Measurements from ENCODE around the gene NSUN2. TPM values are rescaled to one million over a fixed set of nuclear protein-coding genes. Genes with fewer than 3 reads are reported as not detected.

The NSUN2 gene
- total and polyA plus RNA-seq, 12 donors, result 21.3 to 66.8 (median 40.2) TPM

DNA sequence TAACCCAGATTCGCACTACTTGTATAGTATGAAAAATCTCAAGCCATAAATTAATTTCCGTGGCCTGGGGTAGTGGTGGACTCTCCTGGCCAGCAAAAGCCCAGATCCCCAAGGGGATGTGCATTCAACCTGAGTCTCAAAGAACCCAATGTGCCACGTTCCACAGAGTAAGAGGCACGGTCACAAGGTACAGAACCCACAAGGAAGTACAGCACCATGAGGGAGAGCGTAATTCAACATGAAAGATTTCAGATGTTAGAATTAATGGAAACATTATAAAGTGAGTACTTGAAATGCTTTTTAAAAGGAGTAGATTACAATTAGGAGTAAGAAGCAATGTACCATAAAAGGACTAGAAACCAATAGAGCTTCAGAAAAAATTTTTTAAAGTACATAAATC, 23.8 kb upstream of the NSUN2 start:
- Histone ChIP-seq H3K27ac (no peak overlapping the region), H3K36me3 (replicated peaks in 1 of 2) (no peaks in the 10 kb centered on the region), H3K4me1 (replicated peaks in 1 of 2) (no peaks in the 10 kb centered on the region), H3K4me3 (no peak overlapping the region), H3K27me3 (no peaks in the 10 kb centered on the region), H3K9me3 (replicated peaks in 1 of 3) (peaks cover 0 to 11% (median 0%) of the 10 kb centered on the region in 3 donors)
- 90 to 100% (median 98%) methylated on average over 5 of the region's 5 CpGs for WGBS, 4 donors
- DNase-seq, result no peak
- TF ChIP-seq POLR2A (IDR thresholded peaks at IDR 0.05) (no peak), CTCF (IDR thresholded peaks at IDR 0.05) (no peak)
- intact Hi-C loops (cut with DNase I), result no loop called here

DNA sequence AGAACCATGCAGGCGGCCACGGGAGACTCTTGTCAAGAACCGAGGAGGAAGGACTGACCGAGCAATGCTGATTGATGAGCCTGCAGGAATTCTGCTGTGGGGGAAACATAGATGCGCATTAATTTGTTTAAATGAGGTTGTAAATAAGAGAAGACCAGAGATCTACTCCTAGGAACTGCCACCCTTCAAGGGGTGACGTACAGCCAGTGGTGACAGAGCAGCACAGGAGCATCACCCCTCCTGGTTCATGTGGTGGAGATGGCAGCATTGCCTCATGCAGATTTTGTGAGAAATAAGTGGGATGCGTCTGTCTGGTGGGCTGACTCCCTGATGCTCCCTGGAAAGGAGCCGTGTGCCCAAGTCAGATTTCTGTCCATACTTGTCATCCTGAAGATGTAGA, 22.6 kb upstream of the NSUN2 start:
- Histone ChIP-seq H3K36me3 (replicated peaks in 1 of 2) (no peaks in the 10 kb centered on the region), H3K27me3 (no peaks in the 10 kb centered on the region), H3K27ac (no peak overlapping the region), H3K4me3 (no peak overlapping the region), H3K9me3 (replicated peaks in 1 of 3) (peaks cover 0 to 11% (median 0%) of the 10 kb centered on the region in 3 donors), H3K4me1 (replicated peaks in 1 of 2) (no peaks in the 10 kb centered on the region)
- TF ChIP-seq CTCF (IDR thresholded peaks at IDR 0.05) (no peak), POLR2A (IDR thresholded peaks at IDR 0.05) (no peak)
- DNase-seq, result no peak
- WGBS, 4 donors, result 97 to 98% (median 97%) methylated on average over 8 of the region's 8 CpGs
- intact Hi-C loops (cut with DNase I), result no loop called here

DNA sequence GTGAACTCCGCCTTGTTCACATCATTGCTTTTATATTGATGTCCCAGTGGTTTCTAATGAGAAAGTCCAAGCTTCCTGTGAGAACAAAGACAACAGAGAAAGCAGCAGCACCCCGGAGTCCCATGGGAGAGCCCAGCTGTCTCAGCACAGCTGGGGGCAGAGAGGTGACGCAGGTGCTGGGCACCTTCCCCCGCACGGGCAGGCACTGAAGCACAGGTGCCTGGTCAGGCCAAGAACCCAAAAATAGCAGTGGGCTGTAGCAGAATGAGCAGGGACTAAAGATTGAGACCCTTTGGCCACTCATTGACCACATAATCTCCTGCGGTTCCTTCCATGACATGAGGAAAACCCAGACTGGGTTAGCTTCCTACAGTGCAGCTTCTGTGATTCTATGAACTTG, 19.2 kb upstream of the NSUN2 start:
- H3K9me3 ChIP-seq (replicated peaks in 1 of 3), result peaks cover 0 to 9% (median 0%) of the 10 kb centered on the region in 3 donors
- WGBS, 4 donors, result 79 to 96% (median 90%) methylated on average over 5 to 6 of the region's 6 CpGs
- intact Hi-C loops (cut with DNase I), result no loop called here
- no peaks in the 10 kb centered on the region for H3K27me3 ChIP-seq
- no peak overlapping the region for H3K27ac ChIP-seq
- H3K4me3 ChIP-seq, result no peak overlapping the region
- no peaks in the 10 kb centered on the region for H3K36me3 ChIP-seq (replicated peaks in 1 of 2)
- no peak for TF ChIP-seq CTCF (IDR thresholded peaks at IDR 0.05)
- TF ChIP-seq POLR2A (IDR thresholded peaks at IDR 0.05), result no peak
- H3K4me1 ChIP-seq (replicated peaks in 1 of 2), result no peaks in the 10 kb centered on the region
- no peak for DNase-seq

- Histone ChIP-seq H3K36me3 (replicated peaks in 1 of 2) (no peaks in the 10 kb centered on the region), H3K27me3 (no peaks in the 10 kb centered on the region), H3K4me3 (no peak overlapping the region), H3K4me1 (replicated peaks in 1 of 2) (no peaks in the 10 kb centered on the region), H3K9me3 (replicated peaks in 1 of 3) (no peaks in the 10 kb centered on the region), H3K27ac (no peak overlapping the region)
- intact Hi-C loops (cut with DNase I), result no loop called here
- no peak for DNase-seq
- WGBS, 4 donors, result 78 to 94% (median 90%) methylated on average over 7 to 9 of the region's 9 CpGs
- TF ChIP-seq POLR2A (IDR thresholded peaks at IDR 0.05) (no peak), CTCF (IDR thresholded peaks at IDR 0.05) (no peak)
Observed at GRCh38 chr5:6649681-6650080, 16.8 kb upstream of the NSUN2 start.

Data from adrenal gland (tissue), 12 donors.